ENCODE measurements around the gene ALDH4A1. TPM values are rescaled to one million over a fixed set of nuclear protein-coding genes. Genes with fewer than 3 reads are reported as not detected.

The ALDH4A1 gene
- 24.6 and 26.0 TPM in 2 replicates for total RNA-seq

GRCh38 chr1:18902523-18903290 is at the start of gene ALDH4A1:
ALDH4A1 (minus strand) TSS chr1:18902555; CDS start chr1:18902523, 32 bp downstream.

DNA sequence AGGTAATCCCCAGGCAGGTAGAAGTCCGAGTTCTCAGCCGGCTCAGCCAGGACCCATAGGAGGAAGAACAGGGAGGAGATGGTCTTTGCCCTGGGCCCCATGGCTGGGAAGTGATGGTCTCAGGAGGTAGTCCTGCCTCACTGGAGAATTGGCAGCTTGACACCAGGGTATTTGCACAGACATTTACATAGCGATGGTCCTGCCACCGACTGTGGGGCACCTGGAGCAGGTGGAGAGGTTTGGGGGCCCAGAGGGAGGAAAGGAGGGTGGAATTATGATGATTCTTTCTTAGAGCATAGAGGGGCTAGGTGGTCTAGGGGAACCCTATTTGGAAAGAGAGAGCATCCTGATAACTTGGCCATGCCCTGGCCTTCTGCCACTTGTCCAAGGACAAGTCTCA is 42.8 kb downstream of the ALDH4A1 start, which contains the start of gene TAS1R2:
TSS of gene TAS1R2 (minus strand) at position 101 of the 400 bp plus-strand sequence. CDS start at position 101, 0 bp downstream.

Other genes starting within 250 kb of the ALDH4A1 start
- not detected in 2 replicates for gene TAS1R2, start 42.9 kb downstream of the ALDH4A1 start, total RNA-seq
- gene IFFO2, start 54.1 kb upstream of the ALDH4A1 start, total RNA-seq, result 17.6 and 19.9 TPM in 2 replicates

Measured in mesangial cell (primary cell).